ENCODE results near the gene RGS19.
"Not testable (repeated sequence)": the region's sequence is repeated elsewhere in the genome, so short reads cannot be mapped to it uniquely, and the experiment has no call there.

Gene RGS19, protein sequence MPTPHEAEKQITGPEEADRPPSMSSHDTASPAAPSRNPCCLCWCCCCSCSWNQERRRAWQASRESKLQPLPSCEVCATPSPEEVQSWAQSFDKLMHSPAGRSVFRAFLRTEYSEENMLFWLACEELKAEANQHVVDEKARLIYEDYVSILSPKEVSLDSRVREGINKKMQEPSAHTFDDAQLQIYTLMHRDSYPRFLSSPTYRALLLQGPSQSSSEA

DNA sequence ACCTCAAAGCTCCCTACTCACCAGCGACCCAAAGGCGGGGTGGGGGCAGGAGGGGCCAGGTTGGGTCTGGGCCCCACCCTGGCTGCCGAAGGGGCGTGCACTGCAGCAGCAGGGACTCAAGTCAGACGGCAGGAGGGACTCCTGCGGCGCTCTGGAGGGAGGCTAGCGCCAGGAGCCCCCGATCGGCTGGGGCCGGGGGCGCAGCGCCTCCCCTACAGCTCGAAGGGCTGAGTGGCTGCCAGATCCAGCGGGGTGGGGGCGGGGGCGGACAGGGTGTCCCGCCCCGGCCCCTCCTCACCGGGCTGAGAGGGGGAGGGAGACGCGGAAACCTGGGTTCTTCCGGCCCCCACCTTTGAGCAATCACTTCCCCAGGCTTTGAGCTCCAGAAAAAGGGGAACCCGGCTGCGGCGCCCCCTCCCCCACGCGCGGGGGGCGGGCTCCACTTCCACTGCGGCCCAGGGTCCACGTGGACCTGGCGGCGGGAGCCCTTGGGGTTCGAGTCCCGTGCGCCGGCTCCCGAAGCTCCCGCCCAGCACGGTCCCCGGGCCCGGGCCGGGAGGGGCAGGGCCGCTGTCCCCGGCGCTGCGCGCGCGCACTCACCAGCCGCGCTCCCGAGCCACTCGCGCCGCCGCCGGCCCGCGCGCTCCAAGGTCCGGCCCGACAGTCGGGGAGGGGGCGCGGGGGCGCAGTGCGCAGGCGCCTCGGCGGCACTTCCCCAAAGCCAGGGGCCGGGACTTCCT, at the start of gene RGS19:
Gene RGS19, minus strand, starts transcription at position 246 of the 740 bp plus-strand sequence. CDS start 2,632 bp downstream, outside the sequence.
- peak within 1 kb of the TSS; percentile 72 for H3K27ac ChIP-seq (ENCODE audit: low read depth, low read length)
- peaks cover 16% of the 10 kb centered on the region for H3K4me1 ChIP-seq (ENCODE audit: insufficient read depth, low read length)
- peak within 1 kb of the TSS; percentile 67 to 73 for H3K4me3 ChIP-seq (ENCODE audit: low read depth in 1 of 2, low read length in 2 of 2)
- peaks cover 5 to 23% of the 10 kb centered on the region in 2 donors for H3K27me3 ChIP-seq (ENCODE audit: control insufficient read depth in 1 of 2, insufficient read depth in 2 of 2, low read length in 2 of 2)
- H3K9ac ChIP-seq (ENCODE audit: low read length), result no peak within 1 kb of the TSS
- no peaks in the 10 kb centered on the region for H3K36me3 ChIP-seq (ENCODE audit: insufficient read depth, low read length)
- no peaks in the 10 kb centered on the region for H3K9me3 ChIP-seq (ENCODE audit: low read length)

DNA sequence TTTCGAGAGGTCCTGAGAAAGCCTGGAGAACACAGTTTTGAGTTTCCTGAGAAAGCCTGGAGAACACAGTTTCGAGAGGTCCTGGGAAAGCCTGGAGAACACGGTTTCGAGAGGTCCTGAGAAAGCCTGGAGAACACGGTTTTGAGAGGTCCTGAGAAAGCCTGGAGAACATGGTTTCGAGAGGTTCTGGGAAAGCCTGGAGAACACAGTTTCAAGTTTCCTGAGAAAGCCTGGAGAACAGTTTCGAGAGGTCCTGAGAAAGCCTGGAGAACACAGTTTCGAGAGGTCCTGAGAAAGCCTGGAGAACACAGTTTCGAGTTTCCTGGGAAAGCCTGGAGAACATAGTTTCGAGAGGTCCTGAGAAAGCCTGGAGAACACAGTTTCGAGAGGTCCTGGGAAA, 44.2 kb upstream of the RGS19 start:
- not testable (repeated sequence) for H3K27ac ChIP-seq (ENCODE audit: low read depth, low read length); H3K36me3 ChIP-seq (ENCODE audit: insufficient read depth, low read length); H3K4me1 ChIP-seq (ENCODE audit: insufficient read depth, low read length); H3K4me3 ChIP-seq (ENCODE audit: low read depth in 1 of 2, low read length in 2 of 2); H3K9me3 ChIP-seq (ENCODE audit: low read length); H3K9ac ChIP-seq (ENCODE audit: low read length)
- H3K27me3 ChIP-seq (ENCODE audit: control insufficient read depth in 1 of 2, insufficient read depth in 2 of 2, low read length in 2 of 2), result peaks cover 0 to 17% of the 10 kb centered on the region in 2 donors

DNA sequence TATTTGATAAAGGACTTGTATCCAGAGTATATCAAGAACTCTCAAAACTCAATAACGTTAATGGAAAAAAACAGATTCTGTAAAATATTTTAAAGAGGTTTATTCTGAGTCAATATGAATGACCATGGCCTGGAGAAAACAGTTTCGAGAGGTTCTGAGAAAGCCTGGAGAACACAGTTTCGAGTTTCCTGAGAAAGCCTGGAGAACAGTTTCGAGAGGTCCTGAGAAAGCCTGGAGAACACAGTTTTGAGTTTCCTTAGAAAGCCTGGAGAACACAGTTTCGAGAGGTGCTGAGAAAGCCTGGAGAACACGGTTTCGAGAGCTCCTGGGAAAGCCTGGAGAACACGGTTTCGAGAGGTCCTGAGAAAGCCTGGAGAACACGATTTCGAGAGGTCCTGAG, 43.6 kb upstream of the RGS19 start:
- not testable (repeated sequence) for H3K4me1 ChIP-seq (ENCODE audit: insufficient read depth, low read length); H3K27ac ChIP-seq (ENCODE audit: low read depth, low read length); H3K9ac ChIP-seq (ENCODE audit: low read length); H3K4me3 ChIP-seq (ENCODE audit: low read depth in 1 of 2, low read length in 2 of 2); H3K36me3 ChIP-seq (ENCODE audit: insufficient read depth, low read length); H3K9me3 ChIP-seq (ENCODE audit: low read length)
- H3K27me3 ChIP-seq (ENCODE audit: control insufficient read depth in 1 of 2, insufficient read depth in 2 of 2, low read length in 2 of 2), result peaks cover 0 to 17% of the 10 kb centered on the region in 2 donors

DNA sequence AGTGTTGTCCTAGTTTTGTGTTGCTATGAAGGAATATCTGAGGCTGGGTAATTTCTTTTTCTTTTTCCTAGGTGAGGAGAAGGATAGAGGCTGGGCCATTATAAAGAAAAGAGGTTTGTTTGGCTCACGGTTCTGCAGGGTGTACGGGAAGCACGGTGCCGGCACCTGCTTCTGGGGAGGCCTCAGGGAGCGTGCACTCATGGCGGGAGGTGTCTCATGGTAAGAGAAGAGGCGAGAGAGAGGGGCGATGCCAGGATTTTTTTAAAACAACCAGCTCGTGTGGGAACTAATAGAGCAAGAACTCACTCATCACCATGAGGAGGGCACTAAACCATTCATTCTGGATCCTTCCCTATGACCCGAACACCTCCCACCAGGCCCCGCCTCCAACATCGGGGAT, 42.3 kb upstream of the RGS19 start:
- Histone ChIP-seq H3K36me3 (ENCODE audit: insufficient read depth, low read length) (no peaks in the 10 kb centered on the region), H3K9me3 (ENCODE audit: low read length) (no peaks in the 10 kb centered on the region), H3K27ac (ENCODE audit: low read depth, low read length) (no peak overlapping the region), H3K9ac (ENCODE audit: low read length) (no peak overlapping the region), H3K27me3 (ENCODE audit: control insufficient read depth in 1 of 2, insufficient read depth in 2 of 2, low read length in 2 of 2) (peaks cover 0 to 17% of the 10 kb centered on the region in 2 donors), H3K4me3 (ENCODE audit: low read depth in 1 of 2, low read length in 2 of 2) (no peak overlapping the region), H3K4me1 (ENCODE audit: insufficient read depth, low read length) (no peaks in the 10 kb centered on the region)

DNA sequence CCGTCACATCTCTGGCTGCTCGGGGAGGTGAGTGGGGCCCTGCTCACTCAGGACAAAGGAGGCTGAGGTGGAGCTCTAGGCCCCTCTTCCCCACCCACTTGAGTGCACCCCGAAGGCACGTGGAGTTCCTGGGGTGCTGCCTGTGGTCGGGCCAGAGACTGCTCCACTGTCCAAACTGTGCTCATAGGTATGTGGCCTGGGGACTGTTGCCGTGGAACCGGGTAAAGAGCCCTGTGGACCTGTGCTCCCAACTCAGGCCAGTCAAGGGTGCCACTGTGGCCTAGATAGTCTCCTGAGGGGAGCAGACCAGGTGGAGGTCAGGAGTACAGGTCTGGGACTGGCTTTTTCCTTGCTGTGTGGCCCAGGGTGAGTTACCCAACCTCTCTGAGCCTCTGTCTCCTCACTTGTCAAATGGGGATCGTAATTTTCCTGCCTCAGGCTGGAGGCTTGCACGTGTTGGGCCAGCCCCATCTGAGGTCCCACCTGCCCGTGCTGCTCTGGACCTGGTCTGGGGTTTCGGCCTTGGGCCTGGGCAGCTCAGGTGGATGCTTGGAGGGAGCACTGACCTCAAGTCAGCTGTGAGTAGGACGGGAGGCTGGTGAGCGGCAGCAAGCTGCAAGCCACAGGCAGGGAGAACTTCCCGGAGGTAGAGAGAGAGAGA, 40.5 kb upstream of the RGS19 start:
- H3K9me3 ChIP-seq (ENCODE audit: low read length), result no peaks in the 10 kb centered on the region
- peak overlapping the region in 1 of 2 donors; percentile 47 for H3K4me3 ChIP-seq (ENCODE audit: low read depth in 1 of 2, low read length in 2 of 2)
- H3K36me3 ChIP-seq (ENCODE audit: insufficient read depth, low read length), result no peaks in the 10 kb centered on the region
- H3K9ac ChIP-seq (ENCODE audit: low read length), result no peak overlapping the region
- H3K4me1 ChIP-seq (ENCODE audit: insufficient read depth, low read length), result no peaks in the 10 kb centered on the region
- H3K27ac ChIP-seq (ENCODE audit: low read depth, low read length), result no peak overlapping the region
- peaks cover 0 to 17% of the 10 kb centered on the region in 2 donors for H3K27me3 ChIP-seq (ENCODE audit: control insufficient read depth in 1 of 2, insufficient read depth in 2 of 2, low read length in 2 of 2)

DNA sequence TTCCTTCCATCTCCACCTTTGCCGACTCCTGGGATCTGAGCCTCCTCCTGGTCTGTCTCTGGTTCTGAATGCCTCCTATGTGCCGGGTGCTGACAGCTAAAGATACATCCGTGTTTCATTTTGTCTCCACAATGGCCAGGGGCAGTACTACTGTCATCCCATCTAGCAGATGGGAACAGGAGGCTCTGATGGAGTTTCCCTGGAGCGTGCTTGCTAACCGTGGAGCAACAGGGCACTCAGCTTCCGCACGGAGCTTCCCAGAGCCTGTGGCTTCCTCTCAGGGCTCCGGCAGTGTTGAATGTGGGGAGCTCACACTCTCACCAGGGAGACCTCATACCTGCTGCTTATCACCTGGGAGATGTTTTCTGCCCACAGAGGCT, 40.0 kb upstream of the RGS19 start:
- H3K9me3 ChIP-seq (ENCODE audit: low read length), result no peaks in the 10 kb centered on the region
- no peaks in the 10 kb centered on the region for H3K36me3 ChIP-seq (ENCODE audit: insufficient read depth, low read length)
- H3K27ac ChIP-seq (ENCODE audit: low read depth, low read length), result no peak overlapping the region
- H3K4me3 ChIP-seq (ENCODE audit: low read depth in 1 of 2, low read length in 2 of 2), result no peak overlapping the region
- H3K27me3 ChIP-seq (ENCODE audit: control insufficient read depth in 1 of 2, insufficient read depth in 2 of 2, low read length in 2 of 2), result peaks cover 0 to 17% of the 10 kb centered on the region in 2 donors
- no peaks in the 10 kb centered on the region for H3K4me1 ChIP-seq (ENCODE audit: insufficient read depth, low read length)
- no peak overlapping the region for H3K9ac ChIP-seq (ENCODE audit: low read length)

DNA sequence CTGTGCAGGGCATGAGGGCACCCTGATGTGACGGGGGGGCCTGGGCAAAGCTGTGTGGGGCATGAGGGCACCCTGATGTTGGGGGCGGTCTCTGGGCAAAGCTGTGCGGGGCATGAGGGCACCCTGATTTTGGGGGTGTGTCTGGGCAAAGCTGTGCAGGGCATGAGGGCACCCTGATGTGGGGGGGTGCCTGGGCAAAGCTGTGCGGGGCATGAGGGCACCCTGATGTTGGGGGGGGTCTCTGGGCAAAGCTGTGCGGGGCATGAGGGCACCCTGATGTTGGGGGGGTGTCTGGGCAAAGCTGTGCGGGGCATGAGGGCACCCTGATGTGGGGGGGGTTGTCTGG, 38.1 kb upstream of the RGS19 start:
- not testable (repeated sequence) for H3K4me1 ChIP-seq (ENCODE audit: insufficient read depth, low read length); H3K4me3 ChIP-seq (ENCODE audit: low read depth in 1 of 2, low read length in 2 of 2); H3K9ac ChIP-seq (ENCODE audit: low read length); H3K36me3 ChIP-seq (ENCODE audit: insufficient read depth, low read length); H3K27ac ChIP-seq (ENCODE audit: low read depth, low read length); H3K9me3 ChIP-seq (ENCODE audit: low read length)
- H3K27me3 ChIP-seq (ENCODE audit: control insufficient read depth in 1 of 2, insufficient read depth in 2 of 2, low read length in 2 of 2), result peaks cover 0 to 17% of the 10 kb centered on the region in 2 donors

DNA sequence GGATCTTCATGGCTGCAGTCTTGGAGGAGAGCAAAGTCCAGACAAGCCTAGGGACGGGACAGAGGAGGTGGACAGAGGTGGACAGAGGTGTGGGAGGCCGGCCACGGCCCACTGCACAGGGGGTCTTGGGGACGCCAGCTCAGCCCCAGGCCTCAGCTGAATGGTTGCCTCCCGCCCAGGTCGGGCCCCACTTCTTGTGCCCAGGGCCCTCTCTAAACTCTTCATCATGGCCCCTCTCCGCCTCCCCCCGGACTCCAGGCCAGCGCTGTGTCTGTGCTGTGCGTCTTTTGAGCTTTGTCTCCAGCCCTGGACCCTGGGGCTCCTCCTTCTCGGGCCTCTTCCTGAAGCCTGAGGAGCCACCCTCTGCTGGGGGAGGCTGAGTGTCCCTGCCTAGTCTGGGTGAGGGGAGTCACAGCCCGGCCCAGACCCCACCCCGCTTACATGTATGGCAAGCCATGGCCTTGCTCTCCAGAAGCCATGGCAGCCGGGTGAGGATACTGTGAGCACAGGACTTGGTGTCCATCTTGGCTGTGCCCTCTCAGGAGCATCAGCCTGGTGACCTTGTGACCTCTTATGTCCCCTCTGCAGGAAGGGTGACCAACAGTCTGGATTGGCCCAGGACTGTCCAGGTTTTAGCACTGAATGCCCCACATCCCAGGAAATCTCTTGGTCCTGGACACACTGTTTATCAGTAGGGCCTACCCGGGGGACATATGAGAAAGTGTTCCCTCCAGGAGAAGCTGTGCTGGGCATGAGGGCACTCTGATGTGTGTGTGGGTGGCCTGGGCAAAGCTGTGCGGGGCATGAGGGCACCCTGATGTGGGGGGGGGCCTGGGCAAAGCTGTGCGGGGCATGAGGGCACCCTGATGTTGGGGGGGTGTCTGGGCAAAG, 37.5 kb upstream of the RGS19 start:
- Histone ChIP-seq H3K4me3 (ENCODE audit: low read depth in 1 of 2, low read length in 2 of 2) (no peak overlapping the region), H3K36me3 (ENCODE audit: insufficient read depth, low read length) (no peaks in the 10 kb centered on the region), H3K27ac (ENCODE audit: low read depth, low read length) (no peak overlapping the region), H3K9ac (ENCODE audit: low read length) (no peak overlapping the region), H3K4me1 (ENCODE audit: insufficient read depth, low read length) (no peaks in the 10 kb centered on the region), H3K27me3 (ENCODE audit: control insufficient read depth in 1 of 2, insufficient read depth in 2 of 2, low read length in 2 of 2) (peaks cover 0 to 12% of the 10 kb centered on the region in 2 donors), H3K9me3 (ENCODE audit: low read length) (no peaks in the 10 kb centered on the region)

DNA sequence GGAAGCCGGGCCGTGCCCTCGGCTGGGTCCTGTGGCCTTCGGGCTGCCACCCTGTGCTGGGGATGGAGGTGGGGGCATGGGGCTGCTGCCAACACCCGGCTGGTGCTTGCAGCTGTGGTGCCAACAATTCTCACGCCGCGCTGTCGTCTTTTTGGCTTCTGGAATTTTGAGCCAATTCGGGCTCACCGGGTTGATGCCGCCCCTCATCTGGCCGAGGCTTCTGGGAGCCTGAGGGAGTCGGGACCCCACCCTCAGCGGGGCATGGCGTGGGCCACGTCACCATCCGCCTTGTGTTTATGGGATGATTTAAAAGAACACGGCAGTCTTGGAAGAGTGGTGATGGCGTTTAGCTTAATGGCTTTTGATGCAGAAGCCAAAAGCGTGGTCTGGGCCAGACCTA, 36.7 kb upstream of the RGS19 start:
- Histone ChIP-seq H3K27me3 (ENCODE audit: control insufficient read depth in 1 of 2, insufficient read depth in 2 of 2, low read length in 2 of 2) (peaks cover 0 to 5% of the 10 kb centered on the region in 2 donors), H3K4me1 (ENCODE audit: insufficient read depth, low read length) (no peaks in the 10 kb centered on the region), H3K36me3 (ENCODE audit: insufficient read depth, low read length) (no peaks in the 10 kb centered on the region), H3K27ac (ENCODE audit: low read depth, low read length) (no peak overlapping the region), H3K4me3 (ENCODE audit: low read depth in 1 of 2, low read length in 2 of 2) (no peak overlapping the region), H3K9me3 (ENCODE audit: low read length) (no peaks in the 10 kb centered on the region), H3K9ac (ENCODE audit: low read length) (no peak overlapping the region)

DNA sequence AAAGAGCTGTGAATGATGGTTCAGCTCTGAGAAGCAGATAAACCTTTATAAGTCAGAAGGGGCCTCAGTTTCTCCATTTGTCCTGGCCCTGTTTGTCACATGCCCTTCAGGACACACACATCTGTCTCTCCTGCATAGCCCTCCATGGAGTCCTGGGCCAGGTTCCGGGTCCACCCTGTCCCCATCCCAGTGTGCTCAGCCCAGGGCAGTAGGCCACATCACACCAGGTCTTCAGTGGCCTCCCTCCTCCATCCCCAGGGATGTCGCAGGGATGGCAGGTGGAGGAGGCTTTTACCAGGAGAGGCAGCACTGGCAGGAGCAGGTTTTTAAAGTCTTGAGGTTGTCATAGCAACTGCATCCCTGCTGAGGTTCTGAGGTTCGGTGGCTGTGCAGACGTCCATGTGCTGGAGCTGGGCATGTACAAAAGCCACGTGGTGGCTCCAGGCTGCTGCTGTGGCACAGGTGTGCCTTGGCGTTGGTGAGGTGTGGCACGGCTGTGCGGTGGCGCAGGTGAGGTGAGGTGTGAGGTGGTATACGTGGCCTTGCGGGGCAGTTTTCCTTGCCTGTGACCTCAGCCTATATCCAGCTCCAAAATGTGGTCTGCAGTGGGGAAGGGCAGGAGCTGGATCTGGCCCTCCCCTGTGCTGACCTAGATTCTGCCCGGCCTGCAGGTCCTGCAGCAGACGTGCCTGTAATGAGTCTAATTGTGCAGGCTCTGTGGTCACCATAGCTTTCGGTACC, 36.0 kb upstream of the RGS19 start:
- H3K4me3 ChIP-seq (ENCODE audit: low read depth in 1 of 2, low read length in 2 of 2), result no peak overlapping the region
- no peaks in the 10 kb centered on the region for H3K27me3 ChIP-seq (ENCODE audit: control insufficient read depth in 1 of 2, insufficient read depth in 2 of 2, low read length in 2 of 2)
- H3K9ac ChIP-seq (ENCODE audit: low read length), result no peak overlapping the region
- no peaks in the 10 kb centered on the region for H3K4me1 ChIP-seq (ENCODE audit: insufficient read depth, low read length)
- H3K27ac ChIP-seq (ENCODE audit: low read depth, low read length), result no peak overlapping the region
- H3K36me3 ChIP-seq (ENCODE audit: insufficient read depth, low read length), result no peaks in the 10 kb centered on the region
- no peaks in the 10 kb centered on the region for H3K9me3 ChIP-seq (ENCODE audit: low read length)

Data from muscle layer of colon (tissue), 2 donors.